Transverse colon (tissue), 4 donors: ENCODE measurements around the gene STK17A. TPM values are rescaled to one million over a fixed set of nuclear protein-coding genes. Genes with fewer than 3 reads are reported as not detected.

ENCODE experiments used
- DNase-seq: peaks from one replicate; pipeline ENCODE4 v3.0.0-alpha.2; 2019
- H3K27ac ChIP-seq, 4 donors: fragments of 200-600 bp; sonication (generic); 2 replicates each; pipeline ENCODE4 v1.5.1; 2016 to 2018; ENCODE audit warnings: inconsistent platforms in 4 of 4
- H3K27me3 ChIP-seq: fragments of 200-600 bp; sonication (generic); 2 replicates; pipeline ENCODE4 v1.5.1; 2017; ENCODE audit warnings: inconsistent platforms
- H3K36me3 ChIP-seq, 4 donors: fragments of 200-600 bp; sonication (generic); 2 replicates each; pipeline ENCODE4 v1.5.1; 2017 to 2019; ENCODE audit warnings: inconsistent platforms in 4 of 4
- H3K4me1 ChIP-seq, 4 donors: fragments of 200-600 bp; sonication (generic); 2 replicates each; pipeline ENCODE4 v1.5.1; 2017 to 2020; ENCODE audit warnings: inconsistent platforms in 4 of 4
- H3K4me3 ChIP-seq, 4 donors: fragments of 200-600 bp; sonication (generic); 1 replicate in 1 of 4; 2 replicates in 3 of 4; pipeline versions ENCODE4 v1.5.1 to v1.6.1; 2017 to 2019; ENCODE audit warnings: inconsistent platforms in 4 of 4
- H3K9me3 ChIP-seq, 2 donors: fragments of 200-600 bp; sonication (generic); 2 replicates each; pipeline ENCODE4 v1.5.1; 2017 to 2019; ENCODE audit warnings: inconsistent platforms in 2 of 2
- EP300 ChIP-seq: sonication (generic); formaldehyde crosslinking; IDR thresholded peaks from one replicate; pipeline ENCODE4 v1.6.1; 2017; ENCODE audit warnings: antibody characterized with exemption, low read depth
- POLR2A ChIP-seq: fragments of 450-650 bp; IDR thresholded peaks from one replicate; pipeline ENCODE4 v1.6.1; 2016; ENCODE audit warnings: antibody characterized with exemption, mild to moderate bottlenecking, moderate library complexity
- POLR2AphosphoS5 ChIP-seq, 3 donors: sonication (generic); formaldehyde crosslinking; IDR thresholded peaks; one replicate each; pipeline ENCODE4 v1.6.1; 2016; ENCODE audit warnings: antibody characterized with exemption in 3 of 3
- WGBS, 2 donors: methylation state at CpG; one replicate each; pipeline ENCODE4 v1.1.5; 2018; ENCODE audit warnings: low coverage in 1 of 2; 5-methylcytosine and 5-hydroxymethylcytosine counted together
- in situ Hi-C, 4 donors: fragments of 200-750 bp; cut with MboI; loops; one replicate each; pipeline versions ENCODE4 v1.15.0 to v1.15.1; 2017; ENCODE audit warnings: low sequenced_read_pairs in 3 of 4, low pct_ligation_motif_present in 1 of 4, low pct_unique_long_range_greater_than_20kb in 1 of 4
- intact Hi-C: fragments of 100-400 bp; cut with DNase I; formaldehyde crosslinking; loops from one replicate; pipeline ENCODE4 v1.15.1; 2023; ENCODE audit warnings: low total_unique reads
- total RNA-seq, 4 donors: library from RNA; depleted of rRNA; stranded (reverse); fragments of >200 nt; gene quantifications; one replicate each; pipeline ENCODE4 v1.1.0, GENCODE V29; 2016
- TF ChIP-seq, protein P1 (sequence below), 5 experiments: fragments of 200-600 bp in 3 of 5; fragments of 450-650 bp in 2 of 5; sonication (generic) in 3 of 5; IDR thresholded peaks; 1 replicate in 2 of 5; 2 replicates in 3 of 5; pipeline ENCODE4 v1.5.1; 2016 to 2017; ENCODE audit warnings: antibody characterized with exemption in 5 of 5, inconsistent platforms in 3 of 5, mild to moderate bottlenecking in 2 of 5, moderate library complexity in 1 of 5

STK17A gene
- total RNA-seq, 4 donors from 2014 or later: 6.0 to 35.7 (median 26.4) TPM

DNA sequence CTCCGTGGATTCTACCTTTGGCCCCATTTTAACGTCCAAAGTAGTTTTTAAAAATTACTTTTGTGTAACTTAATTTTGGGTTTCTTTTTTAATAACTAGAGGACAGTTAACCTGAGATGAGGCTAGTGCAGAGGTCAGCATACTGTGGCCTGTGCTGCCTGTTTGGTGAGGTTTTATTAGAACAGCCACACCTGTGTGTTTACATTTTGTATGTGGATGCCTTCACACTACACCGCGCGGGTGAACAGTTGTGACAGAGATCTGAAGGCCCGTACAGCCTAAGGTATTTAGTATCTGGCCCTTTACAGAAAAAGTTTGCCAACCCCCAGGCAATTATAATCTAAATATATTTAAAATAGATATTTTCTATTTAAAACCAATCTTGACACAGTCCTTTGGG is 46.9 kb downstream of the STK17A start:
- TF ChIP-seq, protein P1, sequence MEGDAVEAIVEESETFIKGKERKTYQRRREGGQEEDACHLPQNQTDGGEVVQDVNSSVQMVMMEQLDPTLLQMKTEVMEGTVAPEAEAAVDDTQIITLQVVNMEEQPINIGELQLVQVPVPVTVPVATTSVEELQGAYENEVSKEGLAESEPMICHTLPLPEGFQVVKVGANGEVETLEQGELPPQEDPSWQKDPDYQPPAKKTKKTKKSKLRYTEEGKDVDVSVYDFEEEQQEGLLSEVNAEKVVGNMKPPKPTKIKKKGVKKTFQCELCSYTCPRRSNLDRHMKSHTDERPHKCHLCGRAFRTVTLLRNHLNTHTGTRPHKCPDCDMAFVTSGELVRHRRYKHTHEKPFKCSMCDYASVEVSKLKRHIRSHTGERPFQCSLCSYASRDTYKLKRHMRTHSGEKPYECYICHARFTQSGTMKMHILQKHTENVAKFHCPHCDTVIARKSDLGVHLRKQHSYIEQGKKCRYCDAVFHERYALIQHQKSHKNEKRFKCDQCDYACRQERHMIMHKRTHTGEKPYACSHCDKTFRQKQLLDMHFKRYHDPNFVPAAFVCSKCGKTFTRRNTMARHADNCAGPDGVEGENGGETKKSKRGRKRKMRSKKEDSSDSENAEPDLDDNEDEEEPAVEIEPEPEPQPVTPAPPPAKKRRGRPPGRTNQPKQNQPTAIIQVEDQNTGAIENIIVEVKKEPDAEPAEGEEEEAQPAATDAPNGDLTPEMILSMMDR (IDR thresholded peaks at IDR 0.05): no peak
- H3K36me3 ChIP-seq: peaks cover 0 to 21% (median 5%) of the 10 kb centered on the region in 4 donors
- H3K9me3 ChIP-seq: no peaks in the 10 kb centered on the region
- intact Hi-C loops: no loop called here
- no peak overlapping the region for H3K4me3 ChIP-seq
- H3K4me1 ChIP-seq: no peaks in the 10 kb centered on the region
- H3K27me3 ChIP-seq: no peaks in the 10 kb centered on the region
- no peak for DNase-seq
- in situ Hi-C loops: loop anchor here in 1 of 4 donors (5.0 kb wide), 1 partner anchor 33 kb away; no protein-coding TSS in a partner anchor
- 56 to 80% methylated on average over 6 of the region's 6 CpGs for WGBS, 2 donors
- no peak overlapping the region for H3K27ac ChIP-seq

DNA sequence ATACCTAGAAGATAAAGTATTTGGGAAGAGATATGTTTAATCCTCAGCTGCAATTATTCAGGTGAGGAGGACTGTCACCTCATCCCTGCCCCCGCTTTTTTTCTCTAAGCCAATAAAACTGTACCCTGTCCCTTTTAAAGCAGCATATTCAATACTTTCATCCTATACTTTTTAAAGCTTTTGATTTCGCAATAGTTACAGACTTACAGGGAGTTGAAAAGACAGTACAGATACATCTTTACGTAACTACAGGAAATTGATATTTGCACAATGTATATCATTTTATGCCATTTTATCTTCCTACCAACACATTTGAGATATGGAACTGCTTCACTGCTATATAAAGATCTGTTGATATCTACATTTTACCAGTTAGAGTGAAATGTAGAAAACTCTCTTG is 47.6 kb downstream of the STK17A start:
- in situ Hi-C loops (loop anchor here in 1 of 4 donors (5.0 kb wide), 1 partner anchor 33 kb away; no protein-coding TSS in a partner anchor), intact Hi-C loops (no loop called here)
- Histone ChIP-seq H3K9me3 (no peaks in the 10 kb centered on the region), H3K4me1 (no peaks in the 10 kb centered on the region), H3K36me3 (peaks cover 0 to 20% (median 5%) of the 10 kb centered on the region in 4 donors), H3K27ac (no peak overlapping the region), H3K27me3 (no peaks in the 10 kb centered on the region), H3K4me3 (no peak overlapping the region)
- no peak for DNase-seq
- TF ChIP-seq EP300 (no peak), POLR2AphosphoS5 (IDR thresholded peaks at IDR 0.05) (no peak), POLR2A (no peak)
- TF ChIP-seq, protein P1 (IDR thresholded peaks at IDR 0.05): no peak
- WGBS, 2 donors: 67 to 82% methylated on average over 3 of the region's 3 CpGs

DNA sequence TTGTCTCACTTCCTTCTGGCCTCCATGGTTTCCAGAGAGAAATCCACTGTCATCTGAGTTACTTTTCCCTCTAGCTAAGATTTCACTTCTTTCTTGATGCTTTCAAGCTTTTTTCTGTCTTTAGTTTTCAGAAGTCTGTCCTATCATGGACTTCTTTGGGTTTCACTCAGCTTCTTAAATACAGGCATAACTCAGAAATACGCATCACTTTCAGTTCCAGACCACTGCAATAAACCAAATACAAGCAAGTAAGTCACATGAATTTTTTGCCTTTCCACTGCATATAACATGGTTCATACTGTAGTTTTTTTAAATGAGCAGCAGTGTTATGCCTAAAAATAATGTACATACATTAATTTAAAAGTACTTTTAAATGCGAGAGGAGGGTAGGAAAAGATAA is 48.7 kb downstream of the STK17A start:
- Histone ChIP-seq H3K4me3 (no peak overlapping the region), H3K27ac (no peak overlapping the region), H3K36me3 (peaks cover 0 to 20% (median 5%) of the 10 kb centered on the region in 4 donors), H3K9me3 (no peaks in the 10 kb centered on the region), H3K4me1 (peaks cover 0 to 6% (median 0%) of the 10 kb centered on the region in 4 donors), H3K27me3 (no peaks in the 10 kb centered on the region)
- 77 to 86% methylated on average over 2 of the region's 2 CpGs for WGBS, 2 donors
- DNase-seq: no peak
- in situ Hi-C loops: loop anchor here in 1 of 4 donors (5.0 kb wide), 1 partner anchor 34 kb away; no protein-coding TSS in a partner anchor
- no peak for TF ChIP-seq EP300
- TF ChIP-seq, protein P1 (IDR thresholded peaks at IDR 0.05): no peak
- TF ChIP-seq POLR2AphosphoS5 (IDR thresholded peaks at IDR 0.05): no peak
- no peak for TF ChIP-seq POLR2A
- intact Hi-C loops: no loop called here

DNA sequence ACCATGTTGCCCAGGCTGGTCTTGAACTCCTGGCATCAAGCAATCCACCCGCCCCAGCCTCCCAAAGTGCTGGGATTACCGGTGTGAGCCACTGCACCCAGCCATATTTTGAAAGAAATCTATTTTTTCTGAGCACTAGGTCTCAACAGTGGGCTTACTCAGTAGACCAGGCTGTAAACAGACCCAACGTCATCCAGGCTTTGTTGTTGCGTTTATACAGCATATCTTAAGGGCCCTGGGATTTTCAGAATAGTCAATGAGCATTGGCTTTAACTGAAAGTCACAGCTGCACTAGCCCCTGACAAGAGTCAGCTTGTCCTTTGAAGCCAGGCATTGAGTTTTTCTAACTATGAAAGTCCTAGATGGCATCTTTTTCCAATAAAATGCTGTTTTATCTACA is 49.8 kb downstream of the STK17A start:
- H3K4me1 ChIP-seq: peaks cover 0 to 14% (median 0%) of the 10 kb centered on the region in 4 donors
- in situ Hi-C loops: loop anchor here in 1 of 4 donors (5.0 kb wide), 1 partner anchor 35 kb away; no protein-coding TSS in a partner anchor
- H3K9me3 ChIP-seq: no peaks in the 10 kb centered on the region
- peaks cover 0 to 28% (median 5%) of the 10 kb centered on the region in 4 donors for H3K36me3 ChIP-seq
- no peak for DNase-seq
- H3K27ac ChIP-seq: no peak overlapping the region
- TF ChIP-seq POLR2AphosphoS5 (IDR thresholded peaks at IDR 0.05) (no peak), EP300 (no peak), POLR2A (no peak)
- TF ChIP-seq, protein P1 (IDR thresholded peaks at IDR 0.05): no peak
- H3K4me3 ChIP-seq: no peak overlapping the region
- WGBS, 2 donors: 87% methylated on average over 4 of the region's 4 CpGs; no CpG with 5 or more reads in 1 of the 2 donors
- intact Hi-C loops: no loop called here
- no peaks in the 10 kb centered on the region for H3K27me3 ChIP-seq
